ENCODE data around the gene CD151. TPM values are rescaled to one million over a fixed set of nuclear protein-coding genes. Genes with fewer than 3 reads are reported as not detected.

Gene CD151
- total and polyA plus RNA-seq, 2 experiments from 2014 or later, result 62.9 to 109 TPM

DNA sequence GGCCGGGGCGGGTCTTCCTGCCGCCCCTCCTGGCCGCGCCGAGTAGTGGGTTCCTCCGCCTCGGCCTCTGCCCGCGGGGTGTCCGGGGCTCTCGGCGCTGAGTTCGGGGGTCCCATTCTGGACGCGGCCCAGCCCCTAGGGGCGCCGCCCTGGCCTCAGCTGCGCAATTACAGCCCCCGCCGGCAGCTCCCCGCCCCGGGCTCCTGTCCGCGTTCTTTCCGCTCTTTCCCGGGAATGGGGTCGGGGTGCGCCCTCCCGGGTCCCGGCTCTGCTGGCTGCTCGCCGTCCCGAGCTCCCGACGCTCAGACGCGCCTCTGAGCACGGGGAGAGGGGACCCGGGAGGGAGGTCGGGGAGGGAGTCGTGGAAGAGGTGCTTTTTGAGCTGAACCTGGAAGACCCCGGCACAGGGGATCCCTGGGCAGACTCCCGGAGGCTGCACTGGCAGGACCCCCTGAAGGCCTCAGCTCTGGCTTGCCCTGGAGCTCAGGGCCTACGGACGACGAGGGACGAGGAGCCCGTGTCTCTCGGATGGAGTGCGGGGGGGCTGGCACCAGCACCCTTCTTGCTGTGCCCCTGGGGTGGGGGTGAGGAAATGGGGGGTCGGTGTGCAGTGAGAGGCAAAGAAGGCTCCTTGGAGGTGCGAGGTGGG is 10.5 kb downstream of the CD151 start:
- H3K27ac Mint-ChIP-seq, result peak overlapping the region; percentile 65; the same call in 1 of the 2 replicates
- peaks cover 19% of the 10 kb centered on the region for H3K79me2 ChIP-seq (replicated peaks; ENCODE audit: insufficient read depth)
- no peaks in the 10 kb centered on the region for H3K9me3 Mint-ChIP-seq
- ATAC-seq (peak; percentile 1), DNase-seq (ENCODE audit: low spot score) (no peak)
- peak overlapping the region; percentile 98 for H3K4me3 ChIP-seq
- H3K36me3 Mint-ChIP-seq (ENCODE audit: low read depth), result peaks cover 31% of the 10 kb centered on the region
- peaks cover 25% of the 10 kb centered on the region for H3K4me1 ChIP-seq (ENCODE audit: insufficient read depth)
- peak overlapping the region; percentile 88 for H3K4me3 Mint-ChIP-seq
- no peak for TF ChIP-seq JUNB (IDR thresholded peaks at IDR 0.05; ENCODE audit: unreplicated experiment)
- TF ChIP-seq ZNF331 (CRISPR knock-in tag; IDR thresholded peaks at IDR 0.05; ENCODE audit: low read depth), result no peak
- TF ChIP-seq CREB1 (CRISPR knock-in tag; IDR thresholded peaks at IDR 0.05; ENCODE audit: low read depth), result no peak
- no peak for TF ChIP-seq REST (IDR thresholded peaks at IDR 0.05; ENCODE audit: unreplicated experiment)
- TF ChIP-seq ZNF462 (CRISPR knock-in tag; IDR thresholded peaks at IDR 0.05), result no peak
- TF ChIP-seq STAT1 (IDR thresholded peaks at IDR 0.05; ENCODE audit: unreplicated experiment), result no peak
- no peak for TF ChIP-seq POLR2AphosphoS5 (IDR thresholded peaks at IDR 0.05; ENCODE audit: low read depth)
- TF ChIP-seq EZH2 (IDR thresholded peaks at IDR 0.05; ENCODE audit: low read depth, unreplicated experiment), result no peak
- no peak for TF ChIP-seq EZH2phosphoT487 (IDR thresholded peaks at IDR 0.05; ENCODE audit: unreplicated experiment)
- H3K4me1 Mint-ChIP-seq, result peaks cover 29% of the 10 kb centered on the region
- no peaks in the 10 kb centered on the region for H3K9me2 ChIP-seq (ENCODE audit: insufficient read depth)
- H4K20me1 ChIP-seq (replicated peaks; ENCODE audit: insufficient read depth), result peaks cover 27% of the 10 kb centered on the region
- peak overlapping the region; percentile 99; the same call in 1 of the 2 replicates for H3K27ac ChIP-seq (ENCODE audit: low read depth)
- peak overlapping the region; percentile 91 for H3K4me2 ChIP-seq
- H3K27me3 ChIP-seq (ENCODE audit: insufficient read depth), result no peaks in the 10 kb centered on the region
- H2AFZ ChIP-seq, result no peak overlapping the region
- peaks cover 6% of the 10 kb centered on the region; the same call in 1 of the 2 replicates for H3K36me3 ChIP-seq (ENCODE audit: insufficient read depth)
- peaks cover 31% of the 10 kb centered on the region for H3K27me3 Mint-ChIP-seq (ENCODE audit: insufficient read depth, low read depth, poor library complexity)
- H3F3A ChIP-seq (replicated peaks; ENCODE audit: low read depth), result peaks cover 20% of the 10 kb centered on the region; the same call in 1 of the 2 replicates
